ENCODE measurements around the gene RAB11A.

Gene RAB11A

GRCh38 chr15:65917407-65917756 is 48.1 kb downstream of the RAB11A start:
- no peak for DNase-seq (ENCODE audit: low spot score)

GRCh38 chr15:65917936-65918335 is 48.6 kb downstream of the RAB11A start:
- DNase-seq (ENCODE audit: low spot score): no peak

GRCh38 chr15:65918357-65918920 is 49.1 kb downstream of the RAB11A start:
- no peak for DNase-seq (ENCODE audit: low spot score)

- no peak for DNase-seq (ENCODE audit: low spot score)
These were observed 49.7 kb downstream of the RAB11A start for GRCh38 chr15:65918945-65919344.

GRCh38 chr15:65919353-65919752 is 50.1 kb downstream of the RAB11A start:
- DNase-seq (ENCODE audit: low spot score): no peak

- no peak for DNase-seq (ENCODE audit: low spot score)
These were observed 50.8 kb downstream of the RAB11A start for GRCh38 chr15:65920121-65920520.

- no peak for DNase-seq (ENCODE audit: low spot score)
These were observed 51.6 kb downstream of the RAB11A start for GRCh38 chr15:65920825-65921309.

GRCh38 chr15:65921780-65922179 is 52.5 kb downstream of the RAB11A start:
- DNase-seq (ENCODE audit: low spot score): no peak

- no peak for DNase-seq (ENCODE audit: low spot score)
These were observed 53.3 kb downstream of the RAB11A start for GRCh38 chr15:65922621-65923020.

GRCh38 chr15:65923264-65923663 is 54.0 kb downstream of the RAB11A start:
- no peak for DNase-seq (ENCODE audit: low spot score)

GRCh38 chr15:65924004-65924403 is 54.7 kb downstream of the RAB11A start:
- DNase-seq (ENCODE audit: low spot score): no peak

GRCh38 chr15:65925338-65925737 is 56.0 kb downstream of the RAB11A start:
- DNase-seq (ENCODE audit: low spot score): no peak

GRCh38 chr15:65926459-65926858 is 57.2 kb downstream of the RAB11A start:
- no peak for DNase-seq (ENCODE audit: low spot score)

- DNase-seq (ENCODE audit: low spot score): no peak
These were observed 57.6 kb downstream of the RAB11A start for GRCh38 chr15:65926899-65927298.

- DNase-seq (ENCODE audit: low spot score): no peak
These were observed 58.3 kb downstream of the RAB11A start for GRCh38 chr15:65927545-65927944.

- no peak for DNase-seq (ENCODE audit: low spot score)
These were observed 60.3 kb downstream of the RAB11A start for GRCh38 chr15:65929573-65929972.

GRCh38 chr15:65930134-65930533 is 60.8 kb downstream of the RAB11A start:
- DNase-seq (ENCODE audit: low spot score): no peak

- DNase-seq (ENCODE audit: low spot score): no peak
These were observed 61.9 kb downstream of the RAB11A start for GRCh38 chr15:65931221-65931620.

- DNase-seq (ENCODE audit: low spot score): no peak
These were observed 66.1 kb downstream of the RAB11A start for GRCh38 chr15:65935391-65935790.

- DNase-seq (ENCODE audit: low spot score): no peak
These were observed 67.0 kb downstream of the RAB11A start for GRCh38 chr15:65936282-65936681.

- no peak for DNase-seq (ENCODE audit: low spot score)
These were observed 67.8 kb downstream of the RAB11A start for GRCh38 chr15:65937054-65937453.

GRCh38 chr15:65937476-65937875 is 68.2 kb downstream of the RAB11A start:
- no peak for DNase-seq (ENCODE audit: low spot score)

- no peak for DNase-seq (ENCODE audit: low spot score)
These were observed 69.3 kb downstream of the RAB11A start for GRCh38 chr15:65938604-65939003.

GRCh38 chr15:65939901-65940617 is 70.8 kb downstream of the RAB11A start:
- no peak for DNase-seq (ENCODE audit: low spot score)
